ENCODE measurements around the gene RELT.

RELT gene

DNA sequence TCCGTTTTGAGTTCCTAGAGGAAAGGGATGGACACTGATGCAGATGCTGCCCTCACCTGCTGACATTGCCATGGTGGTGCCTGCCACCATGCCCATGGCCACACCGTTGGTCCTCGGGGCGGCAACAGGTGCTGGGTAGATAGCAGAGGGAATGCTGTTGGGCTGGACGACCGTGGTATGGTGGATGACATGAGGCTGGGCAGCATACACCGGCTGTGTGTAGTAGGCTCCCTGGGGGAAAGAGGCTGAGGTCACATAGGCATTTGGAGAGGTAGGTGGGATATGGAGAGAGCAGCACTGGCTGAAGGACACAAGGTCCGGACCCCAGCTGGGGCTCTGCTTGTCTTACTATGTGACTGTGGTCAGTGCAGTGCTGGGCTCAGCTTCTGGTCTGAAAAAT lies 33.2 kb downstream of the RELT start:
- Histone ChIP-seq H3K79me1 (ENCODE audit: low read depth, low read length) (no peaks in the 10 kb centered on the region), H3K14ac (ENCODE audit: low read length) (no peak overlapping the region), H2AFZ (ENCODE audit: low read length) (no peak overlapping the region), H2BK12ac (ENCODE audit: low read length) (no peak overlapping the region), H3K9ac (ENCODE audit: low read depth, low read length, poor library complexity) (no peak overlapping the region), H3K4ac (ENCODE audit: low read length) (no peak overlapping the region), H3K27me3 (ENCODE audit: control insufficient read depth in 3 of 3, insufficient read depth in 3 of 3, low read depth in 1 of 3, low read length in 3 of 3) (no peaks in the 10 kb centered on the region), H4K8ac (ENCODE audit: low read depth, low read length) (no peak overlapping the region), H4K91ac (ENCODE audit: low read depth, low read length, poor library complexity) (no peak overlapping the region), H2BK5ac (ENCODE audit: low read length) (no peak overlapping the region), H3K4me1 (ENCODE audit: control insufficient read depth in 2 of 2, insufficient read depth in 1 of 2, low read depth in 1 of 2, low read length in 2 of 2) (peaks cover 10 to 13% of the 10 kb centered on the region in 2 donors), H3K27ac (replicated peaks; ENCODE audit: low read length) (no peak overlapping the region), H3K23ac (ENCODE audit: low read depth, low read length, poor library complexity) (peak overlapping the region; percentile 21), H3K18ac (ENCODE audit: low read length) (peak overlapping the region; percentile 29), H3K4me2 (ENCODE audit: insufficient read depth, low read length, poor library complexity, severe bottlenecking) (no peak overlapping the region), H2BK15ac (ENCODE audit: low read length) (no peak overlapping the region), H3K9me3 (replicated peaks in 1 of 2; ENCODE audit: control insufficient read depth in 2 of 2, insufficient read depth in 1 of 2, low read depth in 1 of 2, low read length in 2 of 2) (no peaks in the 10 kb centered on the region), H2BK120ac (ENCODE audit: low read depth, low read length) (no peak overlapping the region), H3K36me3 (replicated peaks in 1 of 2; ENCODE audit: control insufficient read depth in 2 of 2, insufficient read depth in 2 of 2, low read length in 2 of 2) (peaks cover 30 to 66% of the 10 kb centered on the region in 2 donors), H3K4me3 (ENCODE audit: low read length in 2 of 2) (peak overlapping the region in 1 of 2 donors; percentile 51), H2AK5ac (ENCODE audit: low read depth, low read length) (no peak overlapping the region)
- DNase-seq (ENCODE audit: low spot score), result no peak
- no CpG with 5 or more reads among the region's 8 CpGs for WGBS, 2 donors (ENCODE audit: extremely low coverage in 2 of 2, insufficient read length in 2 of 2, insufficient replicate concordance in 1 of 2)

DNA sequence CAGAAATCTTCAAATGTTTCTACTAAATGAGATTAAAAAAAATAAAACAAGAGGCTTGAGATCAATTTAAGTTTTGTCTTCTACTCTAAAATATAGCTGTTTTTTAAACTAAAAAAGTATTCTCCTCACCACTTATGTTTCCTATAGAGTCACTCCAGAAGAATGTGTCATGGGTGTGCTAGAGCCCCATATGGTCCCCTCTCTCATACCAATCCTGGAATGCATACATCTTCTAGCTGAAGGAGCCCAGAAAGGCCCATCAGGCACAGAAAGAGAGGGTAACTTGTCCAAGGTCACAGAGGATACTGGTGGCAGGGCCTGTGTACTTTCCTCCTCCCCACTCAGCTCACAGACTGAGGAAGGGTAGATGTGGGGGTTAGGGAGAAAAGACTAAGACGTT lies 34.4 kb downstream of the RELT start:
- Histone ChIP-seq H3K23ac (ENCODE audit: low read depth, low read length, poor library complexity) (no peak overlapping the region), H3K27me3 (ENCODE audit: control insufficient read depth in 3 of 3, insufficient read depth in 3 of 3, low read depth in 1 of 3, low read length in 3 of 3) (no peaks in the 10 kb centered on the region), H3K27ac (replicated peaks; ENCODE audit: low read length) (no peak overlapping the region), H3K36me3 (replicated peaks in 1 of 2; ENCODE audit: control insufficient read depth in 2 of 2, insufficient read depth in 2 of 2, low read length in 2 of 2) (peaks cover 25 to 54% of the 10 kb centered on the region in 2 donors), H3K4me2 (ENCODE audit: insufficient read depth, low read length, poor library complexity, severe bottlenecking) (no peak overlapping the region), H2BK12ac (ENCODE audit: low read length) (no peak overlapping the region), H2AK5ac (ENCODE audit: low read depth, low read length) (no peak overlapping the region), H3K4me1 (ENCODE audit: control insufficient read depth in 2 of 2, insufficient read depth in 1 of 2, low read depth in 1 of 2, low read length in 2 of 2) (peaks cover 10 to 13% of the 10 kb centered on the region in 2 donors), H3K9me3 (replicated peaks in 1 of 2; ENCODE audit: control insufficient read depth in 2 of 2, insufficient read depth in 1 of 2, low read depth in 1 of 2, low read length in 2 of 2) (no peaks in the 10 kb centered on the region), H3K18ac (ENCODE audit: low read length) (no peak overlapping the region), H3K4me3 (ENCODE audit: low read length in 2 of 2) (no peak overlapping the region), H3K9ac (ENCODE audit: low read depth, low read length, poor library complexity) (no peak overlapping the region), H2BK15ac (ENCODE audit: low read length) (no peak overlapping the region), H2BK120ac (ENCODE audit: low read depth, low read length) (no peak overlapping the region), H2AFZ (ENCODE audit: low read length) (no peak overlapping the region), H4K91ac (ENCODE audit: low read depth, low read length, poor library complexity) (no peak overlapping the region), H2BK5ac (ENCODE audit: low read length) (no peak overlapping the region), H3K4ac (ENCODE audit: low read length) (no peak overlapping the region), H4K8ac (ENCODE audit: low read depth, low read length) (no peak overlapping the region), H3K79me1 (ENCODE audit: low read depth, low read length) (no peaks in the 10 kb centered on the region), H3K14ac (ENCODE audit: low read length) (no peak overlapping the region)
- no CpG with 5 or more reads among the region's 1 CpG for WGBS, 2 donors (ENCODE audit: extremely low coverage in 2 of 2, insufficient read length in 2 of 2, insufficient replicate concordance in 1 of 2)
- DNase-seq (ENCODE audit: low spot score), result no peak

DNA sequence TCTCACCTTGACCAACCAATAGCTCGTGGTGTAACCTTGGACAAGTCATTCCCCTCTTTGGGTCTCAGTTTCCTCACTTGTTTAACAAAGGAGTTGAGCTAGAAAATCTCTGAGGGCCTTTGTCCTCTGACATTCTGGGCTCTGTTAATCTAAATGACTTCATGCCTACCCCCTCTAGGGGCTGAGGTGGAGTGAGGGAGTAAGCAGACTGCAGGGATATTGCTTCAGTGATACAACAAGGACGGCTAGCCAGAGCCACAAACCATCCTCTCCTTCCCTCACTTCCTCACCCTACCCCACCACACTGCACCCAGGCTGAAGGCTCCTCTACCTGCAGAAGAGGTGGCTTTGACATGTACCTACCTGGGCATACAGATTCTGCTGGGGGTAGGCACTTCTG lies 34.8 kb downstream of the RELT start:
- Histone ChIP-seq H3K9ac (ENCODE audit: low read depth, low read length, poor library complexity) (no peak overlapping the region), H2BK5ac (ENCODE audit: low read length) (no peak overlapping the region)
- WGBS, 2 donors (ENCODE audit: extremely low coverage in 2 of 2, insufficient read length in 2 of 2, insufficient replicate concordance in 1 of 2), result no CpG with 5 or more reads among the region's 2 CpGs

DNA sequence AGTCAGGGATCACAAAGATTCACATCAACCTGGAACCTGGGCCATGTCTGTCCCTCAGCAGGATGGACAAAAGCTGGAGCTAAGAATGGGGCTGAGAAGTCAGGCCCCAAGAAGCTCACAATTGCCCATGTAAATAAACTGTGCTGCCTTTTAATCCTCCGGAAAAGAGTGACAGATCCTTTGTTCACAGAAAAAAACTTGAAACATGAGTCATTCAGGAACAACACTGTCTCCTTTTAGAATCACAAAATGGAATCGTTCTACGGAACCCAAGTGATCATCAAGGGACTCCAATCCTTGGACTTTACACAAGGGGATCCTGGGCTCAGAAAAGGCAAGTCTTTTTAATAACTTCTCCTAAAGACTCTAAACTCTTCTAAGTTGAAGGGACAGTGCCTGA lies 36.1 kb downstream of the RELT start:
- H3K79me1 ChIP-seq (ENCODE audit: low read depth, low read length), result no peaks in the 10 kb centered on the region
- no peak overlapping the region for H2BK5ac ChIP-seq (ENCODE audit: low read length)
- H3K36me3 ChIP-seq (replicated peaks in 1 of 2; ENCODE audit: control insufficient read depth in 2 of 2, insufficient read depth in 2 of 2, low read length in 2 of 2), result peaks cover 18 to 42% of the 10 kb centered on the region in 2 donors
- no peak overlapping the region for H2BK12ac ChIP-seq (ENCODE audit: low read length)
- no peak overlapping the region for H3K23ac ChIP-seq (ENCODE audit: low read depth, low read length, poor library complexity)
- H3K14ac ChIP-seq (ENCODE audit: low read length), result no peak overlapping the region
- peak overlapping the region; percentile 15 for H3K27ac ChIP-seq (replicated peaks; ENCODE audit: low read length)
- no peak overlapping the region for H2BK15ac ChIP-seq (ENCODE audit: low read length)
- no peak for DNase-seq (ENCODE audit: low spot score)
- no CpG with 5 or more reads among the region's 3 CpGs for WGBS, 2 donors (ENCODE audit: extremely low coverage in 2 of 2, insufficient read length in 2 of 2, insufficient replicate concordance in 1 of 2)
- H2AK5ac ChIP-seq (ENCODE audit: low read depth, low read length), result no peak overlapping the region
- no peak overlapping the region for H3K9ac ChIP-seq (ENCODE audit: low read depth, low read length, poor library complexity)
- no peak overlapping the region for H3K4me2 ChIP-seq (ENCODE audit: insufficient read depth, low read length, poor library complexity, severe bottlenecking)
- no peaks in the 10 kb centered on the region for H3K9me3 ChIP-seq (replicated peaks in 1 of 2; ENCODE audit: control insufficient read depth in 2 of 2, insufficient read depth in 1 of 2, low read depth in 1 of 2, low read length in 2 of 2)
- peaks cover 10 to 11% of the 10 kb centered on the region in 2 donors for H3K4me1 ChIP-seq (ENCODE audit: control insufficient read depth in 2 of 2, insufficient read depth in 1 of 2, low read depth in 1 of 2, low read length in 2 of 2)
- H2AFZ ChIP-seq (ENCODE audit: low read length), result no peak overlapping the region
- H3K18ac ChIP-seq (ENCODE audit: low read length), result no peak overlapping the region
- H4K91ac ChIP-seq (ENCODE audit: low read depth, low read length, poor library complexity), result no peak overlapping the region
- H4K8ac ChIP-seq (ENCODE audit: low read depth, low read length), result no peak overlapping the region
- no peak overlapping the region for H2BK120ac ChIP-seq (ENCODE audit: low read depth, low read length)
- H3K27me3 ChIP-seq (ENCODE audit: control insufficient read depth in 3 of 3, insufficient read depth in 3 of 3, low read depth in 1 of 3, low read length in 3 of 3), result no peaks in the 10 kb centered on the region
- H3K4ac ChIP-seq (ENCODE audit: low read length), result no peak overlapping the region
- no peak overlapping the region for H3K4me3 ChIP-seq (ENCODE audit: low read length in 2 of 2)

More for the DNA sequence above, 34.8 kb downstream of the RELT start:
- H3K4me3 ChIP-seq (ENCODE audit: low read length in 2 of 2), result no peak overlapping the region
- H3K18ac ChIP-seq (ENCODE audit: low read length), result no peak overlapping the region
- H2BK15ac ChIP-seq (ENCODE audit: low read length), result no peak overlapping the region
- H2AFZ ChIP-seq (ENCODE audit: low read length), result no peak overlapping the region
- H3K36me3 ChIP-seq (replicated peaks in 1 of 2; ENCODE audit: control insufficient read depth in 2 of 2, insufficient read depth in 2 of 2, low read length in 2 of 2), result peaks cover 25 to 50% of the 10 kb centered on the region in 2 donors
- no peak overlapping the region for H2BK120ac ChIP-seq (ENCODE audit: low read depth, low read length)
- H3K23ac ChIP-seq (ENCODE audit: low read depth, low read length, poor library complexity), result no peak overlapping the region
- H4K8ac ChIP-seq (ENCODE audit: low read depth, low read length), result no peak overlapping the region
- no peak overlapping the region for H3K4me2 ChIP-seq (ENCODE audit: insufficient read depth, low read length, poor library complexity, severe bottlenecking)
- H3K27me3 ChIP-seq (ENCODE audit: control insufficient read depth in 3 of 3, insufficient read depth in 3 of 3, low read depth in 1 of 3, low read length in 3 of 3), result no peaks in the 10 kb centered on the region
- DNase-seq (ENCODE audit: low spot score), result no peak
- H3K79me1 ChIP-seq (ENCODE audit: low read depth, low read length), result no peaks in the 10 kb centered on the region
- H4K91ac ChIP-seq (ENCODE audit: low read depth, low read length, poor library complexity), result no peak overlapping the region
- H3K27ac ChIP-seq (replicated peaks; ENCODE audit: low read length), result no peak overlapping the region
- H3K9me3 ChIP-seq (replicated peaks in 1 of 2; ENCODE audit: control insufficient read depth in 2 of 2, insufficient read depth in 1 of 2, low read depth in 1 of 2, low read length in 2 of 2), result no peaks in the 10 kb centered on the region
- H3K14ac ChIP-seq (ENCODE audit: low read length), result no peak overlapping the region
- peaks cover 10 to 13% of the 10 kb centered on the region in 2 donors for H3K4me1 ChIP-seq (ENCODE audit: control insufficient read depth in 2 of 2, insufficient read depth in 1 of 2, low read depth in 1 of 2, low read length in 2 of 2)
- no peak overlapping the region for H3K4ac ChIP-seq (ENCODE audit: low read length)
- no peak overlapping the region for H2AK5ac ChIP-seq (ENCODE audit: low read depth, low read length)
- no peak overlapping the region for H2BK12ac ChIP-seq (ENCODE audit: low read length)

Measured in neuronal stem cell (in vitro differentiated cells).